KOPT-K1 (cell line): Measurements from ENCODE around the gene MYADML2.

Experiments used
- H3K27ac ChIP-seq: fragments of 200-600 bp; sonication (generic); 2 replicates; pipeline ENCODE4 v1.5.1; 2016; ENCODE audit warnings: antibody characterized with exemption, mild to moderate bottlenecking, low read depth, low read length; ENCODE audit not compliant: poor library complexity, severe bottlenecking
- H3K36me3 ChIP-seq: fragments of 200-600 bp; sonication (generic); 2 replicates; pipeline ENCODE4 v1.5.1; 2017; ENCODE audit warnings: antibody characterized with exemption, mild to moderate bottlenecking, low read length, moderate library complexity; ENCODE audit not compliant: insufficient read depth
- H3K9me3 ChIP-seq: fragments of 200-600 bp; sonication (generic); 2 replicates; pipeline ENCODE4 v1.5.1; 2017; ENCODE audit warnings: antibody characterized with exemption, low read length, mild to moderate bottlenecking; ENCODE audit not compliant: insufficient read depth, poor library complexity, severe bottlenecking

Gene MYADML2

DNA sequence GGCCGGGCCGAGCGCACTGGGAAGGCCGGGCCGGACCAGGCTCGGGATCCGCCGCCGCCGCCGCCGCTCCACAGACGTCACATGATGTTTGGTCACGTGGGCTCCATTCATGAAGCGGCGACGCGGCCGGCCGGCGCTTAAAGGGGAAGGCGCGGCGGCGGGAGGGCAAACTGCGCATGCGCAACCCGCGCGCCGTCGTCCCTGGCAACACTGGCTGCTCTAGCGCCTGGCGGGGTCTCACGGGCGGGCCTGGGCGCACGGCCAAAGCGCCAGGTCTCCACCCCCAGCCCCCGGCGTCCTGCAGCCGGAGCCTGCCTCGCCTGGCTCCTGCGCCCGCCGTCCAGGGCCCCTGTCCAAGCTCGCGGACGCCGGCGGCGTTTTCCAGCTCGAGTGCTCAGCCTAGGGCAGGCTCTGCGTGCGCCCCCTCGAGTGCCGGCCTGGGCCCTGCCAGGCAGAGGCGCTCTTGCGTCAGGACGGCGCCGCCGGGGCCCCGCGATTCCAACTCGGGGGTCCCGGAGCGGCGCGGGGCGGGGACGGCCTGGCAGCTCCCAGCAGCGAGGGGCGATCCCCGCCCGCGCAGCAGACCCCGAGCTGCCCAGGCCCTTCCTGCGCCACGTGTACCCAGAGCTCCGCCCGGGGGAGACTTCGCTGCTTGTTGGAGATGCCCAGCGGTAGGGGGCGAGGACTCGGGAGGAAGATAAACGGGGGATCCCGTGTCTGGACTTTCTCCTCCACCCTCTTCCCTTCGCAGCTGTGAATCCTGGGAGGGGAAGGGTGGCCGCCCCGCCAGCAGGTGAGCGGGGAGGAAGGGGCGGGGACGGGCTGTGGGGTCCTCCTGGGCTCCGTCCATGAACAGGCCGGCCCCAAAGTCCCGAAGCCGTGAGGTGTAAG lies 19.1 kb downstream of the MYADML2 start, which contains the start of gene MAFG:
Gene MAFG, minus strand, starts transcription at position 83 of the 891 bp plus-strand sequence. CDS start 4,550 bp downstream, outside the sequence.
- H3K9me3 ChIP-seq: no peaks in the 10 kb centered on the region
- H3K27ac ChIP-seq: peak within 1 kb of the TSS; percentile 55
- H3K36me3 ChIP-seq: peaks cover 2% of the 10 kb centered on the region; the same call in 1 of the 2 replicates

DNA sequence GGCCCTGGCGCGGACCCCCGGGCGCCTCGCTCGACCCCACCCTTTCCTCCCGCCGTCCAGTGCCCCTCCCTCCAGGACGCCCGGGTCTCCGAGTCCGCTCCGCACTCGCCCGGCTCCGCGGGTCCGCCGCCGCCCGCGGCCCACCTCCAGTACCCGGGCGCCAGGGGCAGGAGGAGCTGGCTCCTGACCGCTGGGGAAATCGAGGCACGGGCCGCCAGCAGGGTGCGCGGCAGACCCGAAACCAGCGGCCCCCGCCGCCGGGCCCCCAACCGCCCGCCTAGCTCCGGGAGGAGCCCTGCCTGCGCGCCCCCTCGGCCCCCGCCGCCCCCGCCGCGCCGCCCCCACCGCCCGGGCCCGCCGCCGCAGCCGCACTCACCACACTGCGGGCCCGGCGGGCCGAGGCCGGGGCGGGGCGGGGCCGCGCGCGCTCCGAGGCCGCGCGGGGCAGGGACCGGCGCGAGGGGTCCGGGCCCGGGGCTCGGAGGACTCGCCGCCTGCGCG lies 19.8 kb downstream of the MYADML2 start:
- H3K27ac ChIP-seq: peak overlapping the region; percentile 55

GRCh38 chr17:81926451-81927151 lies 20.4 kb downstream of the MYADML2 start:
- Histone ChIP-seq H3K36me3 (peaks cover 12% of the 10 kb centered on the region; the same call in 1 of the 2 replicates), H3K9me3 (no peaks in the 10 kb centered on the region), H3K27ac (peak overlapping the region; percentile 55)

More for the DNA sequence above, 19.8 kb downstream of the MYADML2 start:
- Histone ChIP-seq H3K36me3 (peaks cover 8% of the 10 kb centered on the region; the same call in 1 of the 2 replicates), H3K9me3 (no peaks in the 10 kb centered on the region)

DNA sequence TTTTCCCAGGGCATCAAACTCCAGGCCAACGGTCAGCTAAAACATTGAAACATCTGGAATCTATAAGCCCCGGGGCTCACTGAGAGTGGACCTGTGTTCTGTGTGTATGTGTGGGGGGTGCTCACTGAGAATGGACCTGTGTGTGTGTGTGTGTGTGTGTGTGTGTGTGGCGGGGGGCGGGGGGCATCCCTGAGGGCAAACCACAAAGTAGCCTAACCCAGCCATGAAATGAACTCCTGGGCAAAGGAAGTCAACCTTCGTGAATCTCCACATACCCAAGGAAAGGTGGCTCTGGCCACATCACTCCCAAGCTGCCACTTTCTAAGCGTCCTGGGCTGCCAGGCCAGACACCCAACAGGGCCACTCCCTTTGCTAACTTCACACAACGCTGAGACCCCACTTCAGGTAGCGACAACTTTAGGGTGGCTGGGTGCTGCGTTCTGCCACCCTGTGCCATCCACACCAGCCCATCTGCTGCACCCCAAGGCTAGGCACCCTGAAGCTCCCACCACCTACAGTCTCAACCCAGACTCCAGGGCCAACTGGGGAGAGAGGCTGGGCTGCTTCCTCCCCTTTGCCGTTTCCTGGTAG lies 21.1 kb downstream of the MYADML2 start:
- Histone ChIP-seq H3K36me3 (peaks cover 15% of the 10 kb centered on the region; the same call in 1 of the 2 replicates), H3K27ac (peak overlapping the region; percentile 55), H3K9me3 (no peaks in the 10 kb centered on the region)

DNA sequence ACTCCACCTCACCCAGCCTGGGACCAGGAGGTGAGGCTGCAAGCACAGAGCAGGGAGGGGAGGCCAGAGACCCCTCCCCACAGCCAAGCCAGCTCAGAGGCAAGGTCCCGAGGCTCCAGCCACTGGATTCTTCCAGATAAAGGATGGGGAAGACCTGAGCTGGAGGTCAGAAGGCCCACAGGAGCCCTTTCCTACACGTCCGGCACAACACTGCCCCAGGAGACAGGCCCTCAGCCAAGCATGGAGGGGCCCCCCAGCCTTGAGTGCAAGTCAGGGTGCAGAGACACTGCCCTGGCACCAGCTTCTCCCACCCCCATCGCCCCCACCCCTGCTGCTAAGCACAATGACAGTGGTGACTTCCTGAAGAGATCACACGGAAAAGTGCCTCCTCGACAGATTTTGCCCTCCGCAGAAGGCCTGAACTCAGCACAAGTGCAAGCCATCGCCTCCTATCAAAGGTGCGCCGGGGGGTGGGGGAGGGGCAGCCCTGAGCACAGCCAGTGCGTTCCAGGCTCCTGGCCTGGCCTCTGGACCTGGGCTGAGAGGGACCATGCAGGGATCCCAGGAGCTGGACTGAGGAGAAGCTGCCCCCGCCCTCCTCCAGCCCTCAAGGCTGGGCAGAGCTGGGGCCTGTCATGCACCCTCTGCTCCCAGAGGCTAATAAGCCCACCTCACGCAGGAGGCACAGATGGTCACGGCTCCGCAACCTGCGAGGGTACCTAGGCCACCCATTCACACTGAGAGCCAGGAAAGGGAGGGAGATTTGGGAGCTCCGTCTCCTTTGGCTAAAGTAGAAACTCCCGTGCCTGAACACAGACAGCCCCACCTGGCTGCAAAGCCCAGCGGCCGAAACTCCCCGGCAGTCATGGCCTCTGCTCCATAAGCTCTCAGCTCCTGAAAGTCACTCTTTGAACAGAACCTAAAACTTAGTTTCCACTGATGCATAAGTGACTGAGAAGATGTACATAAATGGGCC lies 22.2 kb downstream of the MYADML2 start:
- peaks cover 22% of the 10 kb centered on the region; the same call in 1 of the 2 replicates for H3K36me3 ChIP-seq
- H3K27ac ChIP-seq: no peak overlapping the region
- no peaks in the 10 kb centered on the region for H3K9me3 ChIP-seq

GRCh38 chr17:81923302-81924260 lies 23.5 kb downstream of the MYADML2 start:
- peaks cover 29% of the 10 kb centered on the region for H3K36me3 ChIP-seq
- no peak overlapping the region for H3K27ac ChIP-seq
- no peaks in the 10 kb centered on the region for H3K9me3 ChIP-seq

GRCh38 chr17:81922566-81923301 lies 24.3 kb downstream of the MYADML2 start:
- Histone ChIP-seq H3K27ac (no peak overlapping the region), H3K36me3 (peaks cover 29% of the 10 kb centered on the region), H3K9me3 (no peaks in the 10 kb centered on the region)

GRCh38 chr17:81921996-81922565 lies 25.0 kb downstream of the MYADML2 start:
- Histone ChIP-seq H3K27ac (no peak overlapping the region), H3K9me3 (no peaks in the 10 kb centered on the region)

GRCh38 chr17:81921537-81921862 lies 25.5 kb downstream of the MYADML2 start:
- peaks cover 29% of the 10 kb centered on the region for H3K36me3 ChIP-seq

More at GRCh38 chr17:81921996-81922565, 25.0 kb downstream of the MYADML2 start:
- peaks cover 29% of the 10 kb centered on the region for H3K36me3 ChIP-seq

GRCh38 chr17:81920612-81921536 lies 26.2 kb downstream of the MYADML2 start:
- no peak overlapping the region for H3K27ac ChIP-seq
- no peaks in the 10 kb centered on the region for H3K9me3 ChIP-seq
- H3K36me3 ChIP-seq: peaks cover 33% of the 10 kb centered on the region

More at GRCh38 chr17:81921537-81921862, 25.5 kb downstream of the MYADML2 start:
- H3K9me3 ChIP-seq: no peaks in the 10 kb centered on the region
- no peak overlapping the region for H3K27ac ChIP-seq

DNA sequence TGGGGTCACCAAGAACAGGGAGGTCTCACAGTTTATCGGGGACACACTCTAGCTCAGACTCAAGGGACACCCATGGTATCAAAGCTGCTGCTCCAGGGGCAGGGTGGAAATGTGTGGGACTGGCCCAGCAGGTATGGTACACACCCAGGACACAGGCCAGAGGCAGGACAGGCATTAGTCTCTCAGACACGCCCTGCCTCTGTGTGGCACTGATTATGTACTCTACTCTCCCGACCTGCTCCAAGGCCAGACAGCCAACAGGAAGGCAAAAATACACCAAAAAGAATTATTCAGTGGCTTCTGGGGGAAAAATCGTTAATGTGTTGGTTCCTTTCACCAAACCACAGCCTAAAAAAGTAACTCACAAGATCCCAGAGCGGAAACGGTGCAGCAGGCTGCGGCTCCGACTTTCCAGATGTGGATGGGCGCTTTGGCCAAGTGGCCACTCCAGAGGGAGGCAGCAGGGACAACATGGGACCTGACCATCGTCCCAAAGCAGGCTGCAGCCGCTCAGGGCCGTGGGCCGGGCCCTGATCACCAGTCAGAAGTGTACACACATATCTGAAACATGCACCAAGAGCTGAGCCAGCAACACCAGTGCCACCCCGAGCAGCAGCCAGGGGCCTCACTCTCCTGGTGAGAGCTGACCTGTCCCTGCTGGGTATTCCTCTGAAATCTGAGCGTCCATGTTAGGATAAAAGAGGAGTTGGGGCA lies 28.0 kb downstream of the MYADML2 start:
- Histone ChIP-seq H3K36me3 (peaks cover 52% of the 10 kb centered on the region), H3K9me3 (no peaks in the 10 kb centered on the region), H3K27ac (no peak overlapping the region)
